A549 (cell line): ENCODE results near the gene CDK10.
"Not testable (repeated sequence)": the region's sequence is repeated elsewhere in the genome, so short reads cannot be mapped to it uniquely, and the experiment has no call there.

Experiments used
- CTCF ChIP-seq: fragments of >200 bp; sonication (Bioruptor Twin); formaldehyde crosslinking; IDR thresholded peaks from 3 replicates; pipeline ENCODE4 v1.5.1; 2016
- MAX ChIP-seq: IDR thresholded peaks from 2 replicates; pipeline ENCODE4 v1.6.1; 2012

GRCh38 chr16:89664238-89664637 is 22.3 kb upstream of the CDK10 start:
- not testable (repeated sequence) for TF ChIP-seq MAX, CTCF
